ENCODE measurements around the gene EBF3. TPM values are rescaled to one million over a fixed set of nuclear protein-coding genes. Genes with fewer than 3 reads are reported as not detected.

The EBF3 gene
- total and polyA plus RNA-seq, 11 donors: 3.6 to 8.8 (median 5.4) TPM

- H3K27me3 ChIP-seq: no peaks in the 10 kb centered on the region
- no peak for ATAC-seq
- H3K4me3 ChIP-seq: no peak overlapping the region
- peaks cover 0 to 10% (median 0%) of the 10 kb centered on the region in 9 donors for H3K36me3 ChIP-seq
- peaks cover 4 to 56% (median 25%) of the 10 kb centered on the region in 12 donors for H3K4me1 ChIP-seq
- no peak overlapping the region for H3K27ac ChIP-seq
- 93 to 96% (median 95%) methylated on average over 35 of the region's 35 CpGs for WGBS, 4 donors
- intact Hi-C loops (cut with DNase I): loop anchor here in 8 of 10 donors (2.0 to 5.0 kb wide), 4 partner anchors 54 to 79 kb away; partner anchors contain the start of gene EBF3 (in 1 of the 8)
- TF ChIP-seq POLR2A (IDR thresholded peaks at IDR 0.05) (no peak), CTCF (IDR thresholded peaks at IDR 0.05) (no peak)
- no peaks in the 10 kb centered on the region for H3K9me3 ChIP-seq
- DNase-seq: peak in 1 of 5 donors; percentile 6
Observed at GRCh38 chr10:129887986-129888783, 75.9 kb downstream of the EBF3 start.

- no peaks in the 10 kb centered on the region for H3K27me3 ChIP-seq
- intact Hi-C loops (cut with DNase I): loop anchor here in 6 of 10 donors (5.0 kb wide), 2 partner anchors 55 to 80 kb away; no protein-coding TSS in a partner anchor
- no peaks in the 10 kb centered on the region for H3K9me3 ChIP-seq
- no peak overlapping the region for H3K4me3 ChIP-seq
- no peak overlapping the region for H3K27ac ChIP-seq
- TF ChIP-seq POLR2A (IDR thresholded peaks at IDR 0.05): no peak
- no peak for TF ChIP-seq CTCF (IDR thresholded peaks at IDR 0.05)
- peak in 1 of 5 donors; percentile 5 for DNase-seq
- H3K4me1 ChIP-seq: peaks cover 4 to 48% (median 17%) of the 10 kb centered on the region in 12 donors
- H3K36me3 ChIP-seq: peaks cover 0 to 10% (median 0%) of the 10 kb centered on the region in 9 donors
- WGBS, 4 donors: 94 to 97% (median 95%) methylated on average over 13 of the region's 13 CpGs
- ATAC-seq: no peak
Observed at GRCh38 chr10:129887381-129887905, 76.6 kb downstream of the EBF3 start.

GRCh38 chr10:129886263-129886662, 77.8 kb downstream of the EBF3 start:
- WGBS, 4 donors: 82 to 92% (median 84%) methylated on average over 9 of the region's 9 CpGs
- ATAC-seq (no peak), DNase-seq (peak in 1 of 5 donors; percentile 6)
- Histone ChIP-seq H3K4me3 (no peak overlapping the region), H3K27ac (no peak overlapping the region), H3K36me3 (peaks cover 0 to 10% (median 0%) of the 10 kb centered on the region in 9 donors), H3K9me3 (no peaks in the 10 kb centered on the region), H3K4me1 (peaks cover 0 to 39% (median 10%) of the 10 kb centered on the region in 12 donors), H3K27me3 (no peaks in the 10 kb centered on the region)
- TF ChIP-seq CTCF (IDR thresholded peaks at IDR 0.05) (no peak), POLR2A (IDR thresholded peaks at IDR 0.05) (no peak)
- intact Hi-C loops (cut with DNase I): loop anchor here in 6 of 10 donors (5.0 kb wide), 2 partner anchors 56 to 81 kb away; no protein-coding TSS in a partner anchor

GRCh38 chr10:129885526-129885925, 78.5 kb downstream of the EBF3 start:
- Histone ChIP-seq H3K4me3 (no peak overlapping the region), H3K36me3 (peaks cover 0 to 10% (median 0%) of the 10 kb centered on the region in 9 donors), H3K27me3 (peaks cover 0 to 5% (median 0%) of the 10 kb centered on the region in 9 donors), H3K4me1 (peaks cover 0 to 42% (median 8%) of the 10 kb centered on the region in 12 donors), H3K9me3 (no peaks in the 10 kb centered on the region), H3K27ac (no peak overlapping the region)
- ATAC-seq (no peak), DNase-seq (peak in 1 of 5 donors; percentile 4)
- WGBS, 4 donors: 83 to 90% (median 85%) methylated on average over 8 of the region's 8 CpGs
- TF ChIP-seq POLR2A (IDR thresholded peaks at IDR 0.05) (no peak), CTCF (IDR thresholded peaks at IDR 0.05) (no peak)
- intact Hi-C loops (cut with DNase I): loop anchor here in 6 of 10 donors (5.0 kb wide), 2 partner anchors 57 to 82 kb away; no protein-coding TSS in a partner anchor
